HG02588 (cell line): ENCODE measurements around the gene CCL3.
"Not testable (repeated sequence)": the region's sequence is repeated elsewhere in the genome, so short reads cannot be mapped to it uniquely, and the experiment has no call there.

ENCODE experiments used
- ATAC-seq: cut with Tn5 transposase; IDR thresholded peaks from one replicate; pipeline ENCODE4 v1.9.1; 2021; ENCODE audit warnings: mild to moderate bottlenecking, moderate library complexity; ENCODE audit not compliant: unreplicated experiment

The CCL3 gene

GRCh38 chr17:36089888-36090836, at the start of gene CCL3:
Gene CCL3 (minus strand): TSS chr17:36090143. CDS start chr17:36090058, 85 bp downstream.
- peak; percentile 61 for ATAC-seq

- ATAC-seq = no peak
Observed at GRCh38 chr17:36136439-36136838, 46.5 kb upstream of the CCL3 start.

- no peak for ATAC-seq
Observed at GRCh38 chr17:36136036-36136435, 46.1 kb upstream of the CCL3 start.

- no peak for ATAC-seq
Observed at GRCh38 chr17:36135465-36135864, 45.5 kb upstream of the CCL3 start.

GRCh38 chr17:36133602-36134236, 43.8 kb upstream of the CCL3 start:
- no peak for ATAC-seq

GRCh38 chr17:36132421-36132831, 42.5 kb upstream of the CCL3 start:
- no peak for ATAC-seq

- ATAC-seq = no peak
Observed at GRCh38 chr17:36131931-36132330, 42.0 kb upstream of the CCL3 start.

GRCh38 chr17:36131421-36131820, 41.5 kb upstream of the CCL3 start:
- no peak for ATAC-seq

GRCh38 chr17:36130346-36130745, 40.4 kb upstream of the CCL3 start:
- no peak for ATAC-seq

GRCh38 chr17:36129616-36130015, 39.7 kb upstream of the CCL3 start:
- no peak for ATAC-seq

GRCh38 chr17:36128411-36128978, 38.6 kb upstream of the CCL3 start:
- no peak for ATAC-seq

- ATAC-seq = no peak
Observed at GRCh38 chr17:36127911-36128310, 38.0 kb upstream of the CCL3 start.

- ATAC-seq = peak; percentile 50
Observed at GRCh38 chr17:36127199-36127893, 37.4 kb upstream of the CCL3 start.

- ATAC-seq = no peak
Observed at GRCh38 chr17:36124879-36125824, 35.2 kb upstream of the CCL3 start.

- ATAC-seq = no peak
Observed at GRCh38 chr17:36123431-36123830, 33.5 kb upstream of the CCL3 start.

- not testable (repeated sequence) for ATAC-seq
Observed at GRCh38 chr17:36121099-36121498, 31.2 kb upstream of the CCL3 start.

- ATAC-seq = no peak
Observed at GRCh38 chr17:36120221-36120620, 30.3 kb upstream of the CCL3 start.

GRCh38 chr17:36118477-36119353, 28.8 kb upstream of the CCL3 start:
- ATAC-seq = no peak
